ENCODE results near the gene GAB2.

Gene GAB2

GRCh38 chr11:78351193-78351592, 66.4 kb downstream of the GAB2 start:
- no peak overlapping the region for H3K4me3 ChIP-seq (ENCODE audit: low read depth, low read length)
- no peaks in the 10 kb centered on the region for H3K9me3 ChIP-seq (ENCODE audit: control insufficient read depth, insufficient read depth, low read depth, low read length)
- no peaks in the 10 kb centered on the region for H3K36me3 ChIP-seq (ENCODE audit: control insufficient read depth in 2 of 2, insufficient read depth in 1 of 2, low read length in 2 of 2)
- H3K27ac ChIP-seq (ENCODE audit: extremely low read depth, low read depth, low read length): no peak overlapping the region
- CTCF ChIA-PET: interaction anchor here (0.6 kb wide), 2 partner anchors 8 to 343 kb away, joined by 3 to 4 read pairs; no protein-coding TSS in a partner anchor
- H3K4me1 ChIP-seq (ENCODE audit: control insufficient read depth, insufficient read depth, low read length): no peaks in the 10 kb centered on the region
- TF ChIP-seq ZNF10 (tag by site-specific recombination; IDR thresholded peaks at IDR 0.05): no peak
- TF ChIP-seq ZNF544 (tag by site-specific recombination; IDR thresholded peaks at IDR 0.05): no peak
- no peak for TF ChIP-seq WT1 (tag by site-specific recombination; IDR thresholded peaks at IDR 0.05)
- no peak for TF ChIP-seq ZNF148 (tag by site-specific recombination; IDR thresholded peaks at IDR 0.05; ENCODE audit: borderline replicate concordance)
- no peak for TF ChIP-seq ZNF521 (tag by site-specific recombination; IDR thresholded peaks at IDR 0.05)
- TF ChIP-seq ZSCAN5A (tag by site-specific recombination; IDR thresholded peaks at IDR 0.05): no peak
- no peak for TF ChIP-seq ZBTB49 (tag by site-specific recombination; IDR thresholded peaks at IDR 0.05; ENCODE audit: low read depth)
- TF ChIP-seq SP2 (tag by site-specific recombination; IDR thresholded peaks at IDR 0.05): no peak
- TF ChIP-seq ZBTB7A (tag by site-specific recombination; IDR thresholded peaks at IDR 0.05; ENCODE audit: low read depth): no peak
- no peak for TF ChIP-seq ZNF571 (tag by site-specific recombination; IDR thresholded peaks at IDR 0.05)
- no peak for TF ChIP-seq ZNF701 (tag by site-specific recombination; IDR thresholded peaks at IDR 0.05)
- TF ChIP-seq ZNF335 (tag by site-specific recombination; conservative IDR thresholded peaks at IDR 0.05): no peak
- TF ChIP-seq ZNF510 (tag by site-specific recombination; IDR thresholded peaks at IDR 0.05; ENCODE audit: insufficient replicate concordance): no peak
- no peak for TF ChIP-seq ZBTB44 (tag by site-specific recombination; IDR thresholded peaks at IDR 0.05)
- POLR2A ChIA-PET: no interaction called here

- Histone ChIP-seq H3K27ac (ENCODE audit: extremely low read depth, low read depth, low read length) (no peak overlapping the region), H3K36me3 (ENCODE audit: control insufficient read depth in 2 of 2, insufficient read depth in 1 of 2, low read length in 2 of 2) (no peaks in the 10 kb centered on the region), H3K9me3 (ENCODE audit: control insufficient read depth, insufficient read depth, low read depth, low read length) (no peaks in the 10 kb centered on the region), H3K4me1 (ENCODE audit: control insufficient read depth, insufficient read depth, low read length) (no peaks in the 10 kb centered on the region), H3K4me3 (ENCODE audit: low read depth, low read length) (no peak overlapping the region)
- ChIA-PET CTCF (interaction anchor here (0.6 kb wide), 1 partner anchor 8 kb away, joined by 4 read pairs; no protein-coding TSS in a partner anchor), POLR2A (no interaction called here)
- TF ChIP-seq ZSCAN23 (tag by site-specific recombination; IDR thresholded peaks at IDR 0.05): no peak
- TF ChIP-seq HOXC10 (CRISPR knock-in tag; IDR thresholded peaks at IDR 0.05): no peak
- no peak for TF ChIP-seq ZNF785 (tag by site-specific recombination; IDR thresholded peaks at IDR 0.05)
- no peak for TF ChIP-seq ZNF350 (tag by site-specific recombination; IDR thresholded peaks at IDR 0.05)
- TF ChIP-seq ZNF248 (tag by site-specific recombination; IDR thresholded peaks at IDR 0.05): no peak
- no peak for TF ChIP-seq ZNF549 (tag by site-specific recombination; IDR thresholded peaks at IDR 0.05)
- TF ChIP-seq RBAK (tag by site-specific recombination; IDR thresholded peaks at IDR 0.05): no peak
- TF ChIP-seq OVOL3 (tag by site-specific recombination; IDR thresholded peaks at IDR 0.05): no peak
- TF ChIP-seq BCL6B (tag by site-specific recombination; IDR thresholded peaks at IDR 0.05): no peak
These were observed 66.9 kb downstream of the GAB2 start for GRCh38 chr11:78350646-78351165.
